Sigmoid colon (tissue), 7 donors: ENCODE data around the gene FAM241A. TPM values are rescaled to one million over a fixed set of nuclear protein-coding genes. Genes with fewer than 3 reads are reported as not detected.
A peak's percentile ranks its signal among the peaks of the same experiment; 100 is the strongest.

Experiments
- DNase-seq: peaks from one replicate; pipeline ENCODE4 v3.0.0-alpha.2; 2019
- H3K27ac ChIP-seq, 4 donors: fragments of 200-600 bp; sonication (generic); one replicate each; pipeline ENCODE4 v1.5.1; 2016 to 2019; ENCODE audit warnings: mild to moderate bottlenecking in 1 of 4
- H3K27me3 ChIP-seq, 3 donors: fragments of 200-600 bp; sonication (generic); one replicate each; pipeline ENCODE4 v1.5.1; 2019; ENCODE audit warnings: mild to moderate bottlenecking in 1 of 3
- H3K36me3 ChIP-seq, 4 donors: fragments of 200-600 bp; sonication (generic); one replicate each; pipeline ENCODE4 v1.5.1; 2016 to 2019
- H3K4me1 ChIP-seq, 4 donors: fragments of 200-600 bp; sonication (generic); one replicate each; pipeline ENCODE4 v1.5.1; 2017 to 2019
- H3K4me3 ChIP-seq, 4 donors: fragments of 200-600 bp; sonication (generic); one replicate each; pipeline ENCODE4 v1.5.1; 2017 to 2019; ENCODE audit warnings: mild to moderate bottlenecking in 2 of 4, moderate library complexity in 1 of 4
- H3K9me3 ChIP-seq, 4 donors: fragments of 200-600 bp in 3 of 4; sonication (generic) in 3 of 4; one replicate each; pipeline versions ENCODE4 v1.5.1 to v1.6.1; 2013 to 2019
- CTCF ChIP-seq, 4 experiments: fragments of 450-650 bp in 3 of 4; fragments of 200-600 bp in 1 of 4; IDR thresholded peaks; one replicate each; pipeline ENCODE4 v1.5.1; 2016 to 2019; ENCODE audit warnings: antibody characterized with exemption in 4 of 4, mild to moderate bottlenecking in 3 of 4, moderate library complexity in 2 of 4
- EP300 ChIP-seq, 4 donors: sonication (generic); formaldehyde crosslinking; IDR thresholded peaks; one replicate each; pipeline ENCODE4 v1.6.1; 2017; ENCODE audit warnings: antibody characterized with exemption in 4 of 4
- POLR2A ChIP-seq, 2 donors: fragments of 450-650 bp; IDR thresholded peaks; one replicate each; pipeline ENCODE4 v1.6.1; 2016; ENCODE audit warnings: antibody characterized with exemption in 2 of 2, mild to moderate bottlenecking in 2 of 2, moderate library complexity in 2 of 2
- POLR2AphosphoS5 ChIP-seq, 4 donors: sonication (generic); formaldehyde crosslinking; IDR thresholded peaks; one replicate each; pipeline ENCODE4 v1.6.1; 2017; ENCODE audit warnings: antibody characterized with exemption in 4 of 4
- WGBS, 2 donors: extraction: QIAGEN DNeasy Blood & Tissue Kit; methylation state at CpG; one replicate each; pipeline ENCODE4 v1.1.7; 2013; 5-methylcytosine and 5-hydroxymethylcytosine counted together
- intact Hi-C: fragments of 100-400 bp; cut with DNase I; formaldehyde crosslinking; loops from one replicate; pipeline ENCODE4 v1.15.1; 2023
- polyA plus RNA-seq, 3 donors: library from polyadenylated mRNA; stranded (reverse); fragments of 200-250 nt; gene quantifications; one replicate each; pipeline ENCODE4 v1.2.3, GENCODE V29; 2013
- total RNA-seq, 4 donors: library from RNA; depleted of rRNA; stranded (reverse); fragments of >200 nt; gene quantifications; one replicate each; pipeline ENCODE4 v1.1.0, GENCODE V29; 2016
- donor health status: healthy with polysubstance abuse.
- donor health status: Bipolar disorder and iron deficiency.
- donor health status: healthy.

Gene FAM241A
- total and polyA plus RNA-seq, 7 donors, result 1.2 to 3.7 (median 2.8) TPM

- WGBS, 2 donors, result 80 to 83% methylated on average over 6 of the region's 6 CpGs
- Histone ChIP-seq H3K36me3 (no peaks in the 10 kb centered on the region), H3K27me3 (no peaks in the 10 kb centered on the region), H3K27ac (peak overlapping the region in 1 of 4 donors; percentile 37), H3K9me3 (no peaks in the 10 kb centered on the region), H3K4me1 (peaks cover 0 to 6% (median 2%) of the 10 kb centered on the region in 4 donors), H3K4me3 (no peak overlapping the region)
- no peak for DNase-seq
- intact Hi-C loops, result no loop called here
- TF ChIP-seq CTCF (IDR thresholded peaks at IDR 0.05) (no peak), POLR2AphosphoS5 (IDR thresholded peaks at IDR 0.05) (no peak), POLR2A (IDR thresholded peaks at IDR 0.05) (no peak), EP300 (IDR thresholded peaks at IDR 0.05) (no peak)
Observed at GRCh38 chr4:112141366-112142138, 3.7 kb upstream of the FAM241A start.

- intact Hi-C loops, result no loop called here
- Histone ChIP-seq H3K27me3 (no peaks in the 10 kb centered on the region), H3K4me3 (no peak overlapping the region), H3K27ac (peak overlapping the region in 1 of 4 donors; percentile 18), H3K36me3 (no peaks in the 10 kb centered on the region), H3K4me1 (peaks cover 0 to 12% (median 4%) of the 10 kb centered on the region in 4 donors), H3K9me3 (no peaks in the 10 kb centered on the region)
- 90% methylated on average over 2 of the region's 2 CpGs for WGBS, 2 donors
- no peak for DNase-seq
- TF ChIP-seq POLR2A (IDR thresholded peaks at IDR 0.05) (no peak), CTCF (IDR thresholded peaks at IDR 0.05) (no peak), EP300 (IDR thresholded peaks at IDR 0.05) (no peak), POLR2AphosphoS5 (IDR thresholded peaks at IDR 0.05) (no peak)
Observed at GRCh38 chr4:112142182-112142581, 3.1 kb upstream of the FAM241A start.

- Histone ChIP-seq H3K27me3 (no peaks in the 10 kb centered on the region), H3K9me3 (no peaks in the 10 kb centered on the region), H3K27ac (no peak overlapping the region), H3K4me3 (no peak overlapping the region), H3K36me3 (no peaks in the 10 kb centered on the region), H3K4me1 (peaks cover 0 to 12% (median 5%) of the 10 kb centered on the region in 4 donors)
- TF ChIP-seq CTCF (IDR thresholded peaks at IDR 0.05) (no peak), POLR2A (IDR thresholded peaks at IDR 0.05) (no peak), EP300 (IDR thresholded peaks at IDR 0.05) (no peak), POLR2AphosphoS5 (IDR thresholded peaks at IDR 0.05) (no peak)
- 95 to 96% methylated on average over 3 of the region's 3 CpGs for WGBS, 2 donors
- intact Hi-C loops, result no loop called here
- no peak for DNase-seq
Observed at GRCh38 chr4:112143781-112144180, 1.5 kb upstream of the FAM241A start.

GRCh38 chr4:112144546-112145325, 518 bp upstream of the FAM241A start:
- no peak for TF ChIP-seq EP300 (IDR thresholded peaks at IDR 0.05)
- no peak for TF ChIP-seq POLR2A (IDR thresholded peaks at IDR 0.05)
- TF ChIP-seq CTCF (IDR thresholded peaks at IDR 0.05), result no peak
- no peak for TF ChIP-seq POLR2AphosphoS5 (IDR thresholded peaks at IDR 0.05)
- 71 to 72% methylated on average over 20 of the region's 20 CpGs for WGBS, 2 donors
- Histone ChIP-seq H3K36me3 (no peaks in the 10 kb centered on the region), H3K27me3 (no peaks in the 10 kb centered on the region), H3K27ac (peak overlapping the region; percentile 90 to 93 (median 91)), H3K4me1 (peaks cover 0 to 12% (median 5%) of the 10 kb centered on the region in 4 donors), H3K9me3 (no peaks in the 10 kb centered on the region), H3K4me3 (peak overlapping the region; percentile 77 to 96 (median 92))
- intact Hi-C loops, result loop anchor here (1.0 to 5.0 kb wide), 2 partner anchors 42 to 88 kb away; no protein-coding TSS in a partner anchor
- no peak for DNase-seq
